ENCODE measurements around the gene PDLIM1. TPM values are rescaled to one million over a fixed set of nuclear protein-coding genes. Genes with fewer than 3 reads are reported as not detected.

The PDLIM1 gene
- total RNA-seq, 1 donor from 2014 or later: 28.7 TPM

DNA sequence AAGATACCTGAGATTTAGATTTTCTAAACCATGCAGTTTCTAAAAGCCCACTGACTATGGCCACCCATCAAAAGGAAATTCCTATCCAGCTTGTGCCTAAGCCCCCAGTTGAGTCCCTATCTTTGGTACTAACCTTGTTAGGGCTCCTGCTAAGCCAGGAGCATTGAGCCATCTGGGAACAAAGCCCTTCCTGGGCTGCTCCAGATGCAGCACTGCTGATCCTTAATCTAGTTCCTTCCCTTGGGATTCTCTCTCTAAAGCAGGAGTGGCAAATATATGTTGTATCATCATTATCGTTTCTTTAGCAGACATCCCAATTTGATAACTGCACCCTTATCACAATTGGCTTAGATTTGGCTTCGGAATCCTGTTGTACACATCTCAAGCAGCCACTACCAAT lies 24.7 kb upstream of the PDLIM1 start:
- intact Hi-C loops (cut with micrococcal nuclease): no loop called here

DNA sequence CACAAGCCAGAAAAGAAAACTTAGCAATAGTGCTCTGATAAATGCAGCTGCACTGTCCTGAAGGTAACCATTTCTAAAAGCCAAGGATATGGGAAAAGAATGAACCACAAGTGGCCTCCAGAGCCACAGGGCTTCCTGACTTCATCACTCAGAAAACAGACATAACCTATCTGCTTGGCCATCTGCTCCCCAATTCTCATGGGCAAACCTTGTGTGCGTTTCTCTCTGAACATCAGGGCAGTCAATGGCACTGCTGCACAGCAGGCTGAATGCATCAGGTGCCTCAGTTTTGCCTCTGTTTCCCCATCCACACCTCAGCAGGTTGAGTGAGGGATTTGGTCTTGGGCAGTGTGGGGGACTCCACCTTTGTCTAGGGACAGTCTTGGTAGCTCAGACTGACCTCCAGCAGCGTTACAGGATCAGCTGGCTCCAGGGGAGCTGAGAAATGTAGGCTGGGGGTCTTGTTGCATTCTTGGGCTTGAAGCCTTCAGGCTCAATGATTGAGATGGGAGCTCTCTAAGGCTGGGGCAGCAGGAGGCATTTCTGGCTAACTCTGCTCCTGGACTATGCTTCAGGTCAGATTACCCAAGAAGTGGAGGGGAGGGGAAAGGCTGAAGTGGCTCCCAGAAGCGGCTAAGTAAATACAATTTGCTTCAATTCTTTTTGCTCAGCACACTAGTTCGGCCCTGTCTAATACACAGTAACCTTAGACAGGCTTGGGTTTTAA lies 23.6 kb upstream of the PDLIM1 start:
- intact Hi-C loops (cut with micrococcal nuclease): no loop called here

DNA sequence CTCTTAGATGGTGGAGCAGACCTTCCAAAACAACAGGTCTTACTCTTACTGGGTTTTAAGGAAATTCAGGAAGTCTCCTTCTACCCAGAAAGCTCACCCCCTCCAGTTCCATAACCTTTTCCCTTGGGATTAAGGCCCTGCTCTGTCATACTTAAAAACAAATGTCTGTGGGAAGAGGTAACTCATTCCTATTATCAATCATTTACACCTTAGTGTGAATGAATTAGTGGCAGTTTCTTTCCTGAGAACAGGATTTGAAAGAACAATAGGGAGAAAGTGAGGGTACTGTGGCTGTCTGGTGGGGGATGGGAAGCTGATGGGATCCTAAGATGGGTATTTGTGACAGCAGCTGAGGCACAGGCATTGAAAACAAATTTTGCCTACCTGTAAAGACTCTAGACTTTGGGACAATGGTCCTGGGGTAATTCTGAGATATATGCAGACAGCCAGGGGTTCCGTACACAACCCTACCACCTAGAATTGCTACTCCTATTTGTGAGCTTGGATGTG lies 22.2 kb upstream of the PDLIM1 start:
- intact Hi-C loops (cut with micrococcal nuclease): no loop called here

- intact Hi-C loops (cut with micrococcal nuclease): no loop called here
Observed at GRCh38 chr10:95312257-95312656, 21.5 kb upstream of the PDLIM1 start.

DNA sequence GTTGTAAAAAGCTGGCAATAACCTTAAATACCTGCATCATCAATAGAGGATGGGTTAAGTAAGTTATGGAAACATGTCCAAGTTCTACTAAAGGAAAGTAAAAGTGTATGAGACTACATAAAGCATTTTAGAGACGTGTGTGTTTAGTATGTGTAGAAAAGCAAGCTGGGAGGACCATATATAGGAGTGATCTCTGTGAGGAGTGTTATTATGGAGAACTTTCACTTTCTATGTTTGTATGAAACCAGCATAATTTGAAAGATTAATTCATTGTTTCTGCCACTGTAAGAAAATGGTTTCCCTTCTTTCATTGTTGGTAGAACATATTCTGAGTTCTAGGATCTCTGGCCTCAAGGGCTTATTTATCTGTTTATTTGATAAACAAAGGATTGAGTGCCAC lies 19.2 kb upstream of the PDLIM1 start:
- intact Hi-C loops (cut with micrococcal nuclease): no loop called here

GRCh38 chr10:95308389-95309302 lies 17.8 kb upstream of the PDLIM1 start:
- intact Hi-C loops (cut with micrococcal nuclease): no loop called here

GRCh38 chr10:95306851-95307250 lies 16.0 kb upstream of the PDLIM1 start:
- intact Hi-C loops (cut with micrococcal nuclease): no loop called here

DNA sequence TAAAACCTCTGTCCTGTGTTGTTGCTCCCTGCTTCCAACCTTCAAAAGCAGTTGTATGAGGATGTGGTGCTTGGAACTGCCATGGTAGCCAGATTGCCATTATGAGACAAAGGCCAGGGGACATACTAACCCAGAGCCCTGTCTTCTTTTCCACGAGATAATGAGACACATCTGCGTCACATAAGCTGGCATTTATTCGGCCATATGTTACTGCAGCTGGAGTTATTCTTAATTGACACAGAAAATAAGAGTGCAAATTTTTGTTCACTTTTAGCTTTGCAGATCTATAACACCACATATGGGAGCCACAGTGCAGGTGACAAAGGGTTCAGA lies 15.5 kb upstream of the PDLIM1 start:
- intact Hi-C loops (cut with micrococcal nuclease): no loop called here

- intact Hi-C loops (cut with micrococcal nuclease): no loop called here
Observed at GRCh38 chr10:95305606-95306317, 15.0 kb upstream of the PDLIM1 start.

- intact Hi-C loops (cut with micrococcal nuclease): no loop called here
Observed at GRCh38 chr10:95304976-95305375, 14.2 kb upstream of the PDLIM1 start.

GRCh38 chr10:95304463-95304862 lies 13.7 kb upstream of the PDLIM1 start:
- intact Hi-C loops (cut with micrococcal nuclease): no loop called here

- intact Hi-C loops (cut with micrococcal nuclease): no loop called here
Observed at GRCh38 chr10:95303950-95304349, 13.1 kb upstream of the PDLIM1 start.

DNA sequence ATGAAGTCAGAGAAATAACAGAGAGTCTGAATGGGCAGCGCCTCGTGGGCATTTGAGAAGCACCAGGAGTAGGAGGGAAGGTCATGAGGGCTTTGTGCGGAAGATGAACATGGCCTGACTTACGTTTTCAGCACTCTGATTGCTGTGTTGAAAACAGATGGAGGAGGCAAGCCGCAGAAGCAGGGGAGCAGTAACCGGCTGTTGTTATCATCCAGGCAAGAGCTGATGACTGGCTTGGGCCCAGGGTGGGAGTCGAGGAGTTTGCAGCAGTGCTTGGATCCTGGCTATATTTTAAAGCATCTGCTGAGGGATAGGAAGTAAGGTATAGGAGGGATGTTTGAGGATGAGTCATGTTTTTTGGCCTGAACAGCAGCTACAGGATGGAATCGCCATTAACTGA lies 12.7 kb upstream of the PDLIM1 start:
- intact Hi-C loops (cut with micrococcal nuclease): no loop called here

GRCh38 chr10:95300022-95300539 lies 9.3 kb upstream of the PDLIM1 start:
- intact Hi-C loops (cut with micrococcal nuclease): no loop called here

- intact Hi-C loops (cut with micrococcal nuclease): loop anchor here (5.0 to 10.0 kb wide), 4 partner anchors 65 to 1403 kb away; partner anchors contain the start of genes ALDH18A1, SLC35G1 and TCTN3
Observed at GRCh38 chr10:95297402-95297801, 6.6 kb upstream of the PDLIM1 start.

- intact Hi-C loops (cut with micrococcal nuclease): loop anchor here (5.0 to 10.0 kb wide), 4 partner anchors 66 to 1402 kb away; partner anchors contain the start of genes ALDH18A1, SLC35G1 and TCTN3
Observed at GRCh38 chr10:95296764-95297163, 6.0 kb upstream of the PDLIM1 start.

DNA sequence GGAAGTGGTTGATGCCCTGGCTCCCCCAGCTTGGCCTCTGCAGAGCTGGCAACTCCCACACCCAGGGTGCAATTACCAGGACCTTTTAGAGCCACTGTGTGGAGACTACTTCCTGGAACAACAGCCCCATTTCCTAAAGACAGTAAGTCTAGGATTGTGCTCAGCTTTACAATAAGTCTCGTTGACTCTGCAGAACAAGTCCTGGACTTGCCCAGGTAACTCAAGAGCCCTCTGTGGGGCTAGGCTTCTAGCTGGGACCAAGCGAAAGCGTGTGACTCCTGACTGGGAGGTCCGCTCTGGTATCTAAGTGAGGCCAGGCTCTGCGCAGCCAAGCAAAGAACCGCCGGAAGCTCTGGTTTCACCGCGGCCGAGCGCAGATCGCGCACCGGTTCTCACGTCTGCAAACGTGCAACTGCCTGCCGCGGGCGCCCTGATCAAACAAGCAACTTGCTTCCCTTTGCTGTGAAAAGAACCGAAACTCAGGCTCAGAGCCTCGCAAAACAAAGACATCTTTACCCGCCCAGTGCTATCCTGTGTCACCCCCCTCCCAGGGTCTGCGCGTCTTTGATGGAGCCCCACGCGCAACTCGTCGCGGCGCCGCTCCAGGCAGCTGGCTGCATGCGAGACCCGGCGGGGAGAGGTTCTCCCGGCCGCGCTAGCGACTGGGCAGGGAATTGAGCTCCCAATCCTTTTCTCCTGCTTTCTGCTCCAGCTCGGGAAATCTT lies 4.4 kb upstream of the PDLIM1 start:
- intact Hi-C loops (cut with micrococcal nuclease): loop anchor here (2.0 to 10.0 kb wide), 5 partner anchors 48 to 1400 kb away; partner anchors contain the start of genes ALDH18A1, SLC35G1 and TCTN3

GRCh38 chr10:95293631-95294030 lies 2.8 kb upstream of the PDLIM1 start:
- intact Hi-C loops (cut with micrococcal nuclease): loop anchor here (2.0 to 10.0 kb wide), 6 partner anchors 47 to 1399 kb away; partner anchors contain the start of genes ALDH18A1, HELLS, SLC35G1 and TCTN3

DNA sequence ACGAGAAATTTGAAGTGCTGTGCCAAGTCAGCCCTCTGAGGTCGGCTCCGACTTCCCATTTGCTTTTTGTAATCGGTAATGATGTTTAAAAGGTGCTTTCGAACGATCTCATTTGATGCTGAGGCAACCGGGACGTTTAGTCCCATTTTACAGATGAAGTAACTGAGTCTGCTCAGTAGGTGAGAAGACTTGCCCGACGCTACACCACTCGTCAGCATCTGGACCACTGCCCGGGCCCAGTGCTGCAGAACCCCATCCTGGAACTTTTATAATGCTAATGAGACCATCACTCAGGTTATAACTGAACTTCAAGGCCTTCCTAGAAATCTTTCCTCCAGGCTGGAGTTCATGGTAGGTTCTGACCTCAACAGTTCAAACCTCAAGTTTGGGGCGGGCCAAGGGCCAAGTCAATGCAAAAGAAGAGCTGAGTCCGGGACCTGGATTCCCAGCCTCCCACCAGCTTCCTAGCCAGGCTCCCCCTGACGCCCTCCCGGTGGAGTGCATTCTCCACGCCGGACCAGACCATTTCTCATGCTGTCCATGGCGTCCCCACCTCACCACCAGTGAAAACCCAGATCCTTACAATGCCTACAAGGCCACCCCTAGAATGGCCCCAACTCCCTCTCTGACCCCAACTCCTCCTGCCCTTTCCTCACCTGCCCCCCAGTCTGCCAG lies 699 bp upstream of the PDLIM1 start:
- intact Hi-C loops (cut with micrococcal nuclease): loop anchor here (1.0 to 10.0 kb wide), 6 partner anchors 109 to 1397 kb away; partner anchors contain the start of genes ALDH18A1, HELLS, SLC35G1 and SORBS1

All from T-helper 1 cell treated with Interleukin-12 subunit alpha and Interleukin-12 subunit beta and Interleukin-4 antibody, amounts not matched to agents 30 ng/mL and 1 ng/mL, for 36 hours (primary cell).